Kidney tubule cell (primary cell): ENCODE measurements around the gene MAGEA11.
"Not testable (repeated sequence)": the region's sequence is repeated elsewhere in the genome, so short reads cannot be mapped to it uniquely, and the experiment has no call there.

Experiments
- DNase-seq: peaks from one replicate; pipeline ENCODE4 v3.0.0-alpha.2; 2018; ENCODE audit warnings: low spot score

The MAGEA11 gene

GRCh38 chrX:149711545-149712236 is at the start of gene MAGEA11:
MAGEA11 (plus strand) TSS chrX:149712060; CDS start chrX:149713160, 1,100 bp downstream.
- no peak for DNase-seq

- not testable (repeated sequence) for DNase-seq
These were observed 36.8 kb upstream of the MAGEA11 start for GRCh38 chrX:149675088-149675487.

GRCh38 chrX:149675554-149675953 is 36.3 kb upstream of the MAGEA11 start:
- DNase-seq, result not testable (repeated sequence)

GRCh38 chrX:149679164-149679678 is 32.6 kb upstream of the MAGEA11 start:
- not testable (repeated sequence) for DNase-seq

- no peak for DNase-seq
These were observed 30.7 kb upstream of the MAGEA11 start for GRCh38 chrX:149681182-149681581.

GRCh38 chrX:149682031-149682430 is 29.8 kb upstream of the MAGEA11 start:
- DNase-seq, result no peak

- no peak for DNase-seq
These were observed 28.6 kb upstream of the MAGEA11 start for GRCh38 chrX:149682956-149683947.

- DNase-seq, result no peak
These were observed 27.7 kb upstream of the MAGEA11 start for GRCh38 chrX:149683966-149684730.

- no peak for DNase-seq
These were observed 23.9 kb upstream of the MAGEA11 start for GRCh38 chrX:149687991-149688390.

GRCh38 chrX:149688552-149688951 is 23.3 kb upstream of the MAGEA11 start:
- DNase-seq, result no peak

GRCh38 chrX:149691794-149692193 is 20.1 kb upstream of the MAGEA11 start:
- no peak for DNase-seq

- DNase-seq, result not testable (repeated sequence)
These were observed 19.1 kb upstream of the MAGEA11 start for GRCh38 chrX:149692686-149693272.

- no peak for DNase-seq
These were observed 12.1 kb upstream of the MAGEA11 start for GRCh38 chrX:149699761-149700160.

GRCh38 chrX:149704664-149705063 is 7.2 kb upstream of the MAGEA11 start:
- no peak for DNase-seq

GRCh38 chrX:149707147-149707901 is 4.5 kb upstream of the MAGEA11 start:
- no peak for DNase-seq

- DNase-seq, result no peak
These were observed 971 bp downstream of the MAGEA11 start for GRCh38 chrX:149712831-149713230.

GRCh38 chrX:149713279-149714050 is 1.6 kb downstream of the MAGEA11 start:
- no peak for DNase-seq

GRCh38 chrX:149715468-149715867 is 3.6 kb downstream of the MAGEA11 start:
- DNase-seq, result no peak

- no peak for DNase-seq
These were observed 4.8 kb downstream of the MAGEA11 start for GRCh38 chrX:149716632-149717031.

GRCh38 chrX:149717803-149718202 is 5.9 kb downstream of the MAGEA11 start:
- DNase-seq, result no peak
